Stomach (tissue), 9 donors: ENCODE measurements around the gene PDGFRB. TPM values are rescaled to one million over a fixed set of nuclear protein-coding genes. Genes with fewer than 3 reads are reported as not detected.

ENCODE experiments used
- DNase-seq, 2 donors: peaks; one replicate each; pipeline versions ENCODE4 v3.0.0 to v3.0.0-alpha.2; 2013 to 2019
- H3K27ac ChIP-seq, 5 donors: fragments of 200-600 bp in 4 of 5; sonication (generic) in 4 of 5; one replicate each; pipeline ENCODE4 v1.5.1; 2013 to 2019; ENCODE audit warnings: mild to moderate bottlenecking in 1 of 5, moderate library complexity in 1 of 5
- H3K27me3 ChIP-seq, 3 donors: fragments of 200-600 bp; sonication (generic); one replicate each; pipeline ENCODE4 v1.5.1; 2017 to 2019; ENCODE audit warnings: mixed run types in 1 of 3
- H3K36me3 ChIP-seq, 4 donors: fragments of 200-600 bp; sonication (generic); 1 replicate in 3 of 4; 2 replicates in 1 of 4; pipeline ENCODE4 v1.5.1; 2016 to 2019
- H3K4me1 ChIP-seq, 4 donors: fragments of 200-600 bp; sonication (generic); one replicate each; pipeline ENCODE4 v1.5.1; 2016 to 2019
- H3K4me3 ChIP-seq, 4 donors: fragments of 200-600 bp; sonication (generic) in 3 of 4; one replicate each; pipeline ENCODE4 v1.5.1; 2016 to 2019; ENCODE audit warnings: mild to moderate bottlenecking in 1 of 4
- H3K9me3 ChIP-seq, 4 donors: fragments of 200-600 bp; sonication (generic); one replicate each; pipeline ENCODE4 v1.5.1; 2016 to 2019
- CTCF ChIP-seq, 7 experiments: fragments of 450-650 bp in 4 of 7; fragments of 200-600 bp in 3 of 7; sonication (generic) in 3 of 7; IDR thresholded peaks; one replicate each; pipeline ENCODE4 v1.5.1; 2016 to 2019; ENCODE audit warnings: antibody characterized with exemption in 7 of 7, control low read depth in 2 of 7, mild to moderate bottlenecking in 1 of 7
- EP300 ChIP-seq: sonication (generic); formaldehyde crosslinking; IDR thresholded peaks from one replicate; pipeline ENCODE4 v1.6.1; 2017; ENCODE audit warnings: antibody characterized with exemption
- POLR2A ChIP-seq, 4 donors: fragments of 450-650 bp; IDR thresholded peaks; one replicate each; pipeline ENCODE4 v1.6.1; 2016; ENCODE audit warnings: antibody characterized with exemption in 4 of 4, control low read depth in 2 of 4, mild to moderate bottlenecking in 1 of 4, moderate library complexity in 1 of 4
- POLR2AphosphoS5 ChIP-seq, 3 donors: sonication (generic); formaldehyde crosslinking; IDR thresholded peaks; one replicate each; pipeline ENCODE4 v1.6.1; 2016; ENCODE audit warnings: antibody characterized with exemption in 3 of 3
- WGBS, 5 donors: extraction: QIAGEN DNeasy Blood & Tissue Kit in 3 of 5; methylation state at CpG; one replicate each; pipeline versions ENCODE4 v1.1.5 to v1.1.7; 2013 to 2018; 5-methylcytosine and 5-hydroxymethylcytosine counted together
- intact Hi-C: fragments of 100-400 bp; cut with DNase I; formaldehyde crosslinking; loops from one replicate; pipeline ENCODE4 v1.15.1; 2023; ENCODE audit warnings: low total_unique reads
- polyA plus RNA-seq, 3 donors: library from polyadenylated mRNA; stranded (reverse); fragments of 200-250 nt; gene quantifications; one replicate each; pipeline ENCODE4 v1.2.3, GENCODE V29; 2013
- total RNA-seq, 5 donors: library from RNA; depleted of rRNA; stranded (reverse); fragments of >200 nt; gene quantifications; one replicate each; pipeline versions ENCODE4 v1.1.0 to v1.2.3, GENCODE V29; 2014 to 2016
- donor health status: healthy with polysubstance abuse.
- donor health status: Bipolar disorder and iron deficiency.
- donor health status: healthy.

PDGFRB gene
- total and polyA plus RNA-seq, 8 donors: 4.7 to 71.2 (median 34.6) TPM

- WGBS, 5 donors: 32 to 63% (median 44%) methylated on average over 1 of the region's 1 CpG
- Histone ChIP-seq H3K9me3 (no peaks in the 10 kb centered on the region), H3K27me3 (peaks cover 0 to 39% (median 15%) of the 10 kb centered on the region in 3 donors), H3K27ac (no peak overlapping the region), H3K4me3 (no peak overlapping the region), H3K36me3 (no peaks in the 10 kb centered on the region), H3K4me1 (peaks cover 0 to 3% (median 2%) of the 10 kb centered on the region in 4 donors)
- intact Hi-C loops: no loop called here
- TF ChIP-seq POLR2AphosphoS5 (IDR thresholded peaks at IDR 0.05) (no peak), EP300 (no peak), CTCF (IDR thresholded peaks at IDR 0.05) (no peak), POLR2A (IDR thresholded peaks at IDR 0.05) (no peak)
- no peak for DNase-seq
Observed at GRCh38 chr5:150172145-150172544, 16.5 kb upstream of the PDGFRB start.

- DNase-seq: no peak
- no peak overlapping the region for H3K27ac ChIP-seq
Observed at GRCh38 chr5:150168864-150169263, 13.2 kb upstream of the PDGFRB start.

GRCh38 chr5:150167908-150168307, 12.3 kb upstream of the PDGFRB start:
- TF ChIP-seq CTCF (IDR thresholded peaks at IDR 0.05) (no peak), EP300 (no peak), POLR2AphosphoS5 (IDR thresholded peaks at IDR 0.05) (no peak), POLR2A (IDR thresholded peaks at IDR 0.05) (no peak)
- Histone ChIP-seq H3K27ac (no peak overlapping the region), H3K36me3 (no peaks in the 10 kb centered on the region), H3K27me3 (peaks cover 0 to 54% (median 21%) of the 10 kb centered on the region in 3 donors), H3K4me3 (no peak overlapping the region), H3K9me3 (no peaks in the 10 kb centered on the region), H3K4me1 (peaks cover 0 to 22% (median 16%) of the 10 kb centered on the region in 4 donors)
- 73 to 88% (median 83%) methylated on average over 14 of the region's 14 CpGs for WGBS, 5 donors
- DNase-seq: no peak
- intact Hi-C loops: no loop called here

More at GRCh38 chr5:150168864-150169263, 13.2 kb upstream of the PDGFRB start:
- WGBS, 5 donors: 30 to 62% (median 53%) methylated on average over 3 of the region's 3 CpGs
- Histone ChIP-seq H3K27me3 (peaks cover 0 to 54% (median 21%) of the 10 kb centered on the region in 3 donors), H3K36me3 (no peaks in the 10 kb centered on the region), H3K4me1 (peaks cover 0 to 13% (median 9%) of the 10 kb centered on the region in 4 donors), H3K9me3 (no peaks in the 10 kb centered on the region), H3K4me3 (no peak overlapping the region)
- intact Hi-C loops: no loop called here
- TF ChIP-seq CTCF (IDR thresholded peaks at IDR 0.05) (no peak), EP300 (no peak), POLR2A (IDR thresholded peaks at IDR 0.05) (no peak), POLR2AphosphoS5 (IDR thresholded peaks at IDR 0.05) (no peak)

- H3K27me3 ChIP-seq: peaks cover 0 to 54% (median 21%) of the 10 kb centered on the region in 3 donors
- no peaks in the 10 kb centered on the region for H3K9me3 ChIP-seq
- H3K4me3 ChIP-seq: no peak overlapping the region
- TF ChIP-seq CTCF (IDR thresholded peaks at IDR 0.05): no peak
- no peak for TF ChIP-seq EP300
- no peak for TF ChIP-seq POLR2AphosphoS5 (IDR thresholded peaks at IDR 0.05)
- no peak for TF ChIP-seq POLR2A (IDR thresholded peaks at IDR 0.05)
- WGBS, 5 donors: 33 to 70% (median 41%) methylated on average over 14 to 15 of the region's 15 CpGs
- no peak for DNase-seq
- H3K4me1 ChIP-seq: peaks cover 0 to 22% (median 16%) of the 10 kb centered on the region in 4 donors
- no peaks in the 10 kb centered on the region for H3K36me3 ChIP-seq
- no peak overlapping the region for H3K27ac ChIP-seq
- intact Hi-C loops: no loop called here
Observed at GRCh38 chr5:150167512-150167850, 11.8 kb upstream of the PDGFRB start.
